Suprapubic skin (tissue), 4 donors: ENCODE measurements around the gene MRPL16.

Experiments used
- POLR2A ChIP-seq, 2 donors: fragments of 450-650 bp; IDR thresholded peaks; one replicate each; pipeline ENCODE4 v1.6.1; 2017; ENCODE audit warnings: antibody characterized with exemption in 2 of 2, mild to moderate bottlenecking in 2 of 2, moderate library complexity in 2 of 2
- POLR2AphosphoS5 ChIP-seq, 3 donors: sonication (generic); formaldehyde crosslinking; IDR thresholded peaks; one replicate each; pipeline ENCODE4 v1.6.1; 2017; ENCODE audit warnings: antibody characterized with exemption in 3 of 3
- TF ChIP-seq, protein P1 (sequence below), 2 donors: fragments of 200-600 bp in 1 of 2; fragments of 450-650 bp in 1 of 2; sonication (generic) in 1 of 2; IDR thresholded peaks; one replicate each; pipeline ENCODE4 v1.5.1; 2016 to 2019; ENCODE audit warnings: antibody characterized with exemption in 2 of 2, mild to moderate bottlenecking in 1 of 2, moderate library complexity in 1 of 2

- TF ChIP-seq, protein P1, sequence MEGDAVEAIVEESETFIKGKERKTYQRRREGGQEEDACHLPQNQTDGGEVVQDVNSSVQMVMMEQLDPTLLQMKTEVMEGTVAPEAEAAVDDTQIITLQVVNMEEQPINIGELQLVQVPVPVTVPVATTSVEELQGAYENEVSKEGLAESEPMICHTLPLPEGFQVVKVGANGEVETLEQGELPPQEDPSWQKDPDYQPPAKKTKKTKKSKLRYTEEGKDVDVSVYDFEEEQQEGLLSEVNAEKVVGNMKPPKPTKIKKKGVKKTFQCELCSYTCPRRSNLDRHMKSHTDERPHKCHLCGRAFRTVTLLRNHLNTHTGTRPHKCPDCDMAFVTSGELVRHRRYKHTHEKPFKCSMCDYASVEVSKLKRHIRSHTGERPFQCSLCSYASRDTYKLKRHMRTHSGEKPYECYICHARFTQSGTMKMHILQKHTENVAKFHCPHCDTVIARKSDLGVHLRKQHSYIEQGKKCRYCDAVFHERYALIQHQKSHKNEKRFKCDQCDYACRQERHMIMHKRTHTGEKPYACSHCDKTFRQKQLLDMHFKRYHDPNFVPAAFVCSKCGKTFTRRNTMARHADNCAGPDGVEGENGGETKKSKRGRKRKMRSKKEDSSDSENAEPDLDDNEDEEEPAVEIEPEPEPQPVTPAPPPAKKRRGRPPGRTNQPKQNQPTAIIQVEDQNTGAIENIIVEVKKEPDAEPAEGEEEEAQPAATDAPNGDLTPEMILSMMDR (IDR thresholded peaks at IDR 0.05): no peak
- TF ChIP-seq POLR2A (IDR thresholded peaks at IDR 0.05): no peak
- TF ChIP-seq POLR2AphosphoS5 (IDR thresholded peaks at IDR 0.05): no peak
These were observed 18.1 kb downstream of the MRPL16 start for GRCh38 chr11:59792507-59792906.
